OCI-LY3 (cell line): ENCODE data around the gene PSMB3.

Experiments used
- H2AFZ ChIP-seq: fragments of 200-600, 300-600 bp; shearing (Covaris generic); 2 replicates; pipeline ENCODE4 v1.6.0; 2014; ENCODE audit warnings: antibody characterized with exemption, low read depth, low read length
- H3K27ac ChIP-seq: fragments of 200-600, 300-600 bp; sonication (generic); 2 replicates; pipeline ENCODE4 v1.5.1; 2014; ENCODE audit warnings: mild to moderate bottlenecking, low read length, moderate library complexity, mixed read lengths
- H3K27me3 ChIP-seq: fragments of 200-600, 300-600 bp; sonication (generic); 2 replicates; pipeline ENCODE4 v1.6.1; 2014; ENCODE audit warnings: low read depth, low read length, mixed read lengths
- H3K36me3 ChIP-seq: fragments of 200-600, 300-600 bp; sonication (generic); replicated peaks from 2 replicates; pipeline ENCODE3; 2014; ENCODE audit warnings: low read depth, low read length, mixed read lengths
- H3K4me1 ChIP-seq: fragments of 300-600, 200-600 bp; sonication (generic); 2 replicates; pipeline ENCODE4 v1.6.1; 2014; ENCODE audit warnings: low read length, mixed read lengths
- H3K4me2 ChIP-seq: fragments of 200-600, 300-600 bp; sonication (generic); 2 replicates; pipeline ENCODE4 v1.6.1; 2014; ENCODE audit warnings: low read length, mixed read lengths
- H3K4me3 ChIP-seq: fragments of 300-600, 200-600 bp; sonication (generic); 2 replicates; pipeline ENCODE4 v1.5.1; 2014; ENCODE audit warnings: antibody characterized with exemption, mild to moderate bottlenecking, low read length, moderate library complexity
- H3K79me2 ChIP-seq: fragments of 300-600, 200-600 bp; shearing (Covaris generic); 2 replicates; pipeline ENCODE4 v1.6.1; 2014; ENCODE audit warnings: mild to moderate bottlenecking, low read length, mixed read lengths
- H3K9ac ChIP-seq: fragments of 300-600, 200-600 bp; shearing (Covaris generic); 2 replicates; pipeline ENCODE4 v1.6.0; 2014; ENCODE audit warnings: mild to moderate bottlenecking, low read length, moderate library complexity
- H3K9me3 ChIP-seq: fragments of 200-600, 300-600 bp; shearing (Covaris generic); 2 replicates; pipeline ENCODE4 v1.6.1; 2014; ENCODE audit warnings: low read length, mixed read lengths; ENCODE audit not compliant: insufficient read depth
- H4K20me1 ChIP-seq: fragments of 200-600, 300-600 bp; sonication (generic); 2 replicates; pipeline ENCODE4 v1.6.1; 2016; ENCODE audit warnings: low read length, mixed read lengths; ENCODE audit not compliant: insufficient read depth
- EZH2phosphoT487 ChIP-seq: fragments of 200-600 bp; shearing (Covaris generic); IDR thresholded peaks from 2 replicates; pipeline ENCODE4 v1.6.1; 2018; ENCODE audit warnings: antibody characterized with exemption, mixed run types, low read depth
- TF ChIP-seq, protein P1 (sequence below): fragments of 200-600, 300-600 bp; sonication (generic); IDR thresholded peaks from 2 replicates; pipeline ENCODE4 v1.5.1; 2014; ENCODE audit warnings: antibody characterized with exemption, low read length, low read depth

PSMB3 gene

DNA sequence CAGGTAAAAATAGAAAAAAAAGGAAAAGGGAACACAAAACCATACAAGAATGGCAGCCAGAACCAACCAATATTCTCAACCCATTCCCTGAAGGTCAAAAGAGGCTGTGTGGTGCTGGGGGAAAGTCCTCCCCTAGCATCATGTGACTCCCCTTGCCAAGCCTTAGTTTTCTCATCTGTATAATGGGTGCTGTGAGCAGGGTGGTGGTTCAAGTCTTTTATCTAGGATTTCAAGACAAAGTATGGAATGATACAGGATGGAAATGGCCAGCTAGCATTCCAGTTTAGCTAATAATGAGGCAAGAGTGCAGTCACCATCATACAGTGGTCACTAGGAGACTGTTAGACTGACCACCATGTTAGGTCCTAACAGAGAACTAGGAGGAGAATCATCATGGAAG lies 20.7 kb downstream of the PSMB3 start:
- Histone ChIP-seq H3K79me2 (no peaks in the 10 kb centered on the region), H3K9ac (no peak overlapping the region), H3K4me3 (no peak overlapping the region), H3K27me3 (no peaks in the 10 kb centered on the region), H3K4me2 (no peak overlapping the region), H3K9me3 (no peaks in the 10 kb centered on the region), H3K36me3 (peaks cover 24% of the 10 kb centered on the region), H4K20me1 (no peaks in the 10 kb centered on the region), H3K4me1 (no peaks in the 10 kb centered on the region), H3K27ac (no peak overlapping the region), H2AFZ (no peak overlapping the region)
- TF ChIP-seq EZH2phosphoT487: no peak
- TF ChIP-seq, protein P1, sequence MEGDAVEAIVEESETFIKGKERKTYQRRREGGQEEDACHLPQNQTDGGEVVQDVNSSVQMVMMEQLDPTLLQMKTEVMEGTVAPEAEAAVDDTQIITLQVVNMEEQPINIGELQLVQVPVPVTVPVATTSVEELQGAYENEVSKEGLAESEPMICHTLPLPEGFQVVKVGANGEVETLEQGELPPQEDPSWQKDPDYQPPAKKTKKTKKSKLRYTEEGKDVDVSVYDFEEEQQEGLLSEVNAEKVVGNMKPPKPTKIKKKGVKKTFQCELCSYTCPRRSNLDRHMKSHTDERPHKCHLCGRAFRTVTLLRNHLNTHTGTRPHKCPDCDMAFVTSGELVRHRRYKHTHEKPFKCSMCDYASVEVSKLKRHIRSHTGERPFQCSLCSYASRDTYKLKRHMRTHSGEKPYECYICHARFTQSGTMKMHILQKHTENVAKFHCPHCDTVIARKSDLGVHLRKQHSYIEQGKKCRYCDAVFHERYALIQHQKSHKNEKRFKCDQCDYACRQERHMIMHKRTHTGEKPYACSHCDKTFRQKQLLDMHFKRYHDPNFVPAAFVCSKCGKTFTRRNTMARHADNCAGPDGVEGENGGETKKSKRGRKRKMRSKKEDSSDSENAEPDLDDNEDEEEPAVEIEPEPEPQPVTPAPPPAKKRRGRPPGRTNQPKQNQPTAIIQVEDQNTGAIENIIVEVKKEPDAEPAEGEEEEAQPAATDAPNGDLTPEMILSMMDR: no peak

- peaks cover 37% of the 10 kb centered on the region for H3K36me3 ChIP-seq
- no peak overlapping the region for H3K4me2 ChIP-seq
- H4K20me1 ChIP-seq: no peaks in the 10 kb centered on the region
- H3K27ac ChIP-seq: no peak overlapping the region
- H3K79me2 ChIP-seq: no peaks in the 10 kb centered on the region
- H3K9ac ChIP-seq: no peak overlapping the region
- no peak overlapping the region for H2AFZ ChIP-seq
- H3K27me3 ChIP-seq: no peaks in the 10 kb centered on the region
- H3K4me1 ChIP-seq: no peaks in the 10 kb centered on the region
- TF ChIP-seq, protein P1: no peak
- TF ChIP-seq EZH2phosphoT487: no peak
- H3K9me3 ChIP-seq: no peaks in the 10 kb centered on the region
- H3K4me3 ChIP-seq: no peak overlapping the region
Measured at GRCh38 chr17:38777641-38778250, 25.2 kb downstream of the PSMB3 start.

GRCh38 chr17:38779965-38780752 lies 27.6 kb downstream of the PSMB3 start:
- H3K4me1 ChIP-seq: no peaks in the 10 kb centered on the region
- H3K9me3 ChIP-seq: no peaks in the 10 kb centered on the region
- H3K9ac ChIP-seq: no peak overlapping the region
- H3K4me2 ChIP-seq: no peak overlapping the region
- no peak overlapping the region for H2AFZ ChIP-seq
- no peaks in the 10 kb centered on the region for H4K20me1 ChIP-seq
- TF ChIP-seq, protein P1: no peak
- no peak overlapping the region for H3K4me3 ChIP-seq
- H3K27ac ChIP-seq: no peak overlapping the region
- H3K79me2 ChIP-seq: no peaks in the 10 kb centered on the region
- peaks cover 27% of the 10 kb centered on the region for H3K36me3 ChIP-seq
- H3K27me3 ChIP-seq: no peaks in the 10 kb centered on the region

DNA sequence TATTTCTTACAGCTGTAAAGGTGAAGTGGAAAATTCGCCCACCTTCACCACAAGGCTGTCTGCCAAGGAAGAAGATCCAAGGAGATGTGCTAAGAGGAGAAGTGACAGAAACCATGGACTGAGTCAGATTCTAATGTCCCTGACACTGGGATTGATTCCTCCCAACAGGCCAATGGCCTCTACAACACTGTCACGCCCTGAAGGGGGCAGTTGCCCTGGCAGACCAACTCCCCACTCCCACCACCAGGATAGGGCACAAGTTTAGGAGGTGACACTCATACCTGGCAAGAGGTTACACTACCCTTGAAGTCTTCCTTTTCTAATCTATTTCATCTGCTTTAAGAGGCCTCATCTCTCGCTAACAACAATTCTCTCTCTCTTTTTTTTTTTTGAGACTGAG lies 30.7 kb downstream of the PSMB3 start:
- Histone ChIP-seq H3K4me2 (no peak overlapping the region), H2AFZ (no peak overlapping the region), H4K20me1 (no peaks in the 10 kb centered on the region), H3K36me3 (peaks cover 29% of the 10 kb centered on the region), H3K4me3 (no peak overlapping the region), H3K79me2 (no peaks in the 10 kb centered on the region), H3K27ac (no peak overlapping the region), H3K9ac (no peak overlapping the region), H3K9me3 (no peaks in the 10 kb centered on the region), H3K4me1 (no peaks in the 10 kb centered on the region), H3K27me3 (no peaks in the 10 kb centered on the region)
- no peak for TF ChIP-seq EZH2phosphoT487
- TF ChIP-seq, protein P1: no peak
